Activated B cell treated with CpG ODN at 0.5 μM for 24 hours (primary cell): ENCODE data around the gene NTNG2. TPM values are rescaled to one million over a fixed set of nuclear protein-coding genes. Genes with fewer than 3 reads are reported as not detected.

Source experiments
- ATAC-seq: fragments of 200-7000 bp; cut with Tn5 transposase; one replicate; pipeline ENCODE4 v1.10.0; 2021; ENCODE audit warnings: low read depth, mild to moderate bottlenecking, moderate library complexity
- CTCF ChIA-PET: fragments of 350-600 bp; sonication (Branson Sonifier 250); formaldehyde crosslinking; loops from one replicate; lab custom pipeline; 2021; ENCODE audit warnings: antibody characterized with exemption; lab: Charles Lee
- POLR2A ChIA-PET: fragments of 350-600 bp; sonication (Branson Sonifier 250); formaldehyde crosslinking; loops from one replicate; lab custom pipeline; 2021; ENCODE audit warnings: antibody characterized with exemption; lab: Charles Lee
- DNase-seq: peaks from one replicate; pipeline ENCODE4 v3.0.0; 2022
- H3K27ac Mint-ChIP-seq: one replicate; pipeline ENCODE4 v1.8.0; 2020; ENCODE audit warnings: mixed read lengths
- H3K27me3 Mint-ChIP-seq: one replicate; pipeline ENCODE4 v1.8.0; 2021; ENCODE audit warnings: mixed read lengths
- H3K36me3 Mint-ChIP-seq: one replicate; pipeline ENCODE4 v1.8.0; 2021; ENCODE audit warnings: low read depth, mixed read lengths
- H3K4me1 Mint-ChIP-seq: one replicate; pipeline ENCODE4 v1.8.0; 2021; ENCODE audit warnings: mixed read lengths
- H3K4me3 Mint-ChIP-seq: one replicate; pipeline ENCODE4 v1.8.0; 2020; ENCODE audit warnings: mild to moderate bottlenecking, mixed read lengths
- H3K9me3 Mint-ChIP-seq: one replicate; pipeline ENCODE4 v1.8.0; 2020; ENCODE audit warnings: mixed read lengths
- CTCF ChIP-seq: fragments of 200-600 bp; IDR thresholded peaks from one replicate; pipeline ENCODE4 v1.8.0; 2022; ENCODE audit warnings: antibody characterized with exemption, mild to moderate bottlenecking
- intact Hi-C: fragments of 100-400 bp; cut with micrococcal nuclease; formaldehyde crosslinking; loops from one replicate; pipeline ENCODE4 v1.15.1; 2024
- total RNA-seq: library from RNA; stranded (reverse); gene quantifications from 2 replicates; pipeline ENCODE4 v1.2.3, GENCODE V29; 2022

The NTNG2 gene
- total RNA-seq, 1 donor from 2014 or later: 3.1 TPM

GRCh38 chr9:132146575-132146974, 15.3 kb upstream of the NTNG2 start:
- H3K27me3 Mint-ChIP-seq: peaks cover 55% of the 10 kb centered on the region
- DNase-seq (no peak), ATAC-seq (no peak)
- H3K4me3 Mint-ChIP-seq: no peak overlapping the region
- ChIA-PET POLR2A (no interaction called here), CTCF (no interaction called here)
- H3K4me1 Mint-ChIP-seq: peaks cover 4% of the 10 kb centered on the region
- intact Hi-C loops: no loop called here
- H3K27ac Mint-ChIP-seq: no peak overlapping the region
- no peaks in the 10 kb centered on the region for H3K36me3 Mint-ChIP-seq
- TF ChIP-seq CTCF: no peak
- H3K9me3 Mint-ChIP-seq: no peaks in the 10 kb centered on the region

GRCh38 chr9:132147331-132147730, 14.5 kb upstream of the NTNG2 start:
- H3K4me3 Mint-ChIP-seq: no peak overlapping the region
- no peaks in the 10 kb centered on the region for H3K9me3 Mint-ChIP-seq
- no peak for DNase-seq
- H3K4me1 Mint-ChIP-seq: no peaks in the 10 kb centered on the region
- ChIA-PET POLR2A (no interaction called here), CTCF (no interaction called here)
- no peak overlapping the region for H3K27ac Mint-ChIP-seq
- peaks cover 50% of the 10 kb centered on the region for H3K27me3 Mint-ChIP-seq
- ATAC-seq: no peak
- TF ChIP-seq CTCF: no peak
- H3K36me3 Mint-ChIP-seq: no peaks in the 10 kb centered on the region
- intact Hi-C loops: no loop called here

DNA sequence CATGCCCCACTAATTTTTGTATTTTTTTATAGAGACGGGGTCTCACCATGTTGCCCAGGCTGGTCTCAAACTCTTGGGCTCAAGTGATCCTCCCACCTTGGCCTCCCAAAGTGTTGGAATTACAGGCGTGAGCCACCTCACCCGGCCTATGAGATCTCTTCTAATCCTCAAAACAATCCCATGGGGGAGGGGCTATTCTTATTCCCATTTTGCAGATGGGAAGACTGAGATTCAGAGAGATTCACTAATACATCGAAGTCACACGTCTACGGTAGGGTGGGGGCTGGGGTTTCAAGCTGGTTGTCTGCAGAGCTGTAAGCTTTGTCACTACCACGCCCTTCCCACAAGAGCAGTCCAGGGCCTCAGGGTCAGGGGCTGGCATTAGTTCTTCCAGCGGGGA, 14.0 kb upstream of the NTNG2 start:
- Mint-ChIP-seq H3K27me3 (peaks cover 52% of the 10 kb centered on the region), H3K27ac (no peak overlapping the region), H3K4me3 (no peak overlapping the region), H3K9me3 (no peaks in the 10 kb centered on the region), H3K36me3 (no peaks in the 10 kb centered on the region), H3K4me1 (no peaks in the 10 kb centered on the region)
- ATAC-seq (no peak), DNase-seq (no peak)
- intact Hi-C loops: no loop called here
- TF ChIP-seq CTCF: no peak
- ChIA-PET CTCF (no interaction called here), POLR2A (no interaction called here)

- Mint-ChIP-seq H3K27me3 (peaks cover 45% of the 10 kb centered on the region), H3K36me3 (no peaks in the 10 kb centered on the region)
- POLR2A ChIA-PET: no interaction called here
Measured at GRCh38 chr9:132150256-132150655, 11.6 kb upstream of the NTNG2 start.

GRCh38 chr9:132151118-132151517, 10.7 kb upstream of the NTNG2 start:
- no peaks in the 10 kb centered on the region for H3K36me3 Mint-ChIP-seq
- no peak for TF ChIP-seq CTCF
- H3K27ac Mint-ChIP-seq: no peak overlapping the region
- H3K4me1 Mint-ChIP-seq: no peaks in the 10 kb centered on the region
- ChIA-PET POLR2A (no interaction called here), CTCF (interaction anchor here (1.4 kb wide), 1 partner anchor 18 kb away, joined by 4 read pairs; no protein-coding TSS in a partner anchor)
- no peak for ATAC-seq
- no peak overlapping the region for H3K4me3 Mint-ChIP-seq
- no peak for DNase-seq
- intact Hi-C loops: no loop called here
- peaks cover 44% of the 10 kb centered on the region for H3K27me3 Mint-ChIP-seq
- no peaks in the 10 kb centered on the region for H3K9me3 Mint-ChIP-seq

More at GRCh38 chr9:132150256-132150655, 11.6 kb upstream of the NTNG2 start:
- DNase-seq (no peak), ATAC-seq (no peak)
- Mint-ChIP-seq H3K9me3 (no peaks in the 10 kb centered on the region), H3K4me3 (no peak overlapping the region), H3K27ac (no peak overlapping the region), H3K4me1 (no peaks in the 10 kb centered on the region)
- intact Hi-C loops: no loop called here
- CTCF ChIA-PET: no interaction called here
- no peak for TF ChIP-seq CTCF
